Stimulated activated CD8-positive, alpha-beta memory T cell treated with anti-CD3 and anti-CD28 coated beads, Interleukin-2, amount 100 ng/mL, for 1 hour (primary cell): ENCODE data around the gene FTSJ1.

Source experiments
- DNase-seq, 2 donors: peaks; one replicate each; pipeline ENCODE4 v3.0.0-alpha.2; 2020; ENCODE audit warnings: low read depth in 2 of 2

Gene FTSJ1

DNA sequence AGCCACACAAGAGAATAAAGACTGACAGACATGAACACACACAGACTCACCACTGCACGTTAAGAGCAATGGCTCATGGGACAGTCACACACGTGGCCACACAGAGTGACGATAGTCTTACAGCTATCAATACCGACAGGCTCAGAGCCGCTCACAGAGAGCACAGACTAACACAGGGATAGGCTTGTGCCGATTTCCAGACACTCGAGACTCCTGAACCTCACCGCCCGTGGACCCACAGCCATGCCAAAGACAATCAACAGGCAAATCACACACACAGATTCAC lies 5.2 kb upstream of the FTSJ1 start:
- DNase-seq = no peak

DNA sequence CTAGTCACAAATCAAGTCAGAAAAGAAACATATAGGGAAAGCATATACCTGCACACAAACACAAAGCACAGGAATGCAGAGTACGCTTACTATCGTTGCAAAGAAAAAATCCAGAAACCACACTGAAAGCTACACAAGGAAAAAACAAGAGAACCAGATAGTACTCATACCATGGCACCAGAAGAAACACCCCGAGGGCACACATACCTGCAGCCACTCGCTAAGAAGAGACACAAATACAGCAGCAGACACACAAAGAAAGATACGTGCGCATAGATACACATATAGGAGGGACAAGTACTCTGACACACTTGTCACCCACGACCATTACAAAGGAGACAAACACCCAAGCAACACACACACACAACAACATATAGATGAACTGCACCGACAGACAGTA lies 4.5 kb upstream of the FTSJ1 start:
- no peak for DNase-seq

DNA sequence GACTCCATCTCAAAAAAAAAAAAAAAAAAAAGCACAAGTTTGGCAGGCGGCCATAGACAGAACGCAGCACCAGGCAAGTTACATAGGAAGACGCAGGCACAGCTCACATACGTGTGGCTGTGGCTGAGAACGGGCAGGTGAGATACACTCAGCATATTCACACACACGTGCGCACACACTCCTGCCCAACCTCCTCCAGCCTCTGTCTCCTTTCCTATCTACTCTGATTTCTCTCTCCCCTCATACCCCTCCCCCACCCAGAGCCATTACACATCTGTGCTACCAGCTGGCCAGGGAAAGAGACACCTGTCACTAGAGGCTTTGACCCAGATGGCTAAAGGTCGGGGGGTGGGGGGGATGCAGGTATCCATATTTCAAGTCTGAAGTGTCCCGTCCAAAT lies 3.8 kb upstream of the FTSJ1 start:
- DNase-seq = no peak

DNA sequence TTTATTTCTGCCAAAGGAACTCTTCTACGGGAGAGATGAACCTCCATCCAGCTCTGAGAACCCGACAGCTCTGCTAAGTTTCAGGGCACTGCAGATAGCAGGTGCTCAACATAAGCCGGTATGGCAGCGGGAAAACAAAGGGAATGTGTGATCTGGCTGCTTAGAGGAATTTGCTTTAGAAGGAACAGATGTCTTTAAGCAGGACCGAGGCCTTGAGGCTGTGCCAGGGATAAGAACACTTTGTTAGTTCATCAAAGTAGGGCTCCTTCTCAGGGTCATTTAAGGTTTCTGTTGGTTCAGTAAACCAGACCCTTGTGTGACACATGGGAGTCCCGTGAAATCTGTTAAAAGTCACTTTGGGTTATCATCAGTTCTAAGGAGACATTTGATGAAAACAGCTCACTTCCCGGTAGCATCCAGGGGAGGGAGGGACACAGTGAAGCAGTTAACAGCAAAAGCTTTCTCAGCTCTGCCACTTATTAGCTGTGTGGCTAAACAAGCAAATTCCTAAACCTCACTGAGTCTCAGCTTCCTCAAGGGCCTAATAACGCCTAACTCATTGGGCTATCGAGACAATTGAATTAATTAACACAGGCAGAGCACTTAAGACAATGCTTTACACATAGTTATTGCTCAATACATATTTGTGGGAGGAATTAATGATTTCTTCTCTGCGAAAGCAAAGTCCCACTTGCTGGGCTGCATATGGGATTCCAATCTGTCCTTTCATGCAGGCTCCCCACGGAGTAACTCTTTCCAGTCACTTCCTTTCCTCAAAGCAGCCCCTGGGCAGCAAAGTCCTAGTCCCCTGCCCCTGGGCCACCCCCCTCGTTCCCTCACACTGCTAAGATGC lies 2.9 kb upstream of the FTSJ1 start:
- no peak for DNase-seq

DNA sequence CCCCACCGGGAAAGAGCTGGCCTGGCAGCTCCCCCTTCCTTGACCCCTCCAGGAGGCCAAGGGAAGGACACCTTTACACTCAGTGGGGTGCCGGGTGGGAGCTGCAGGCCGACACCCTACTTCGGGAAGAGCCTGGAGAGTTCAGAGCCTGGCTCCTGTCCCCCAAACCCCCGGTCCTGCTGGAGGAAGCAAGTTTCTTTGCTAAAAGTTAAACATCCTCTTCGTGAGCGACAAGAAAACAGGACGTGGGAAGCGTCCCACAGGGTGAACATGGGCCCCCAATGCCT lies 2.4 kb upstream of the FTSJ1 start:
- DNase-seq = no peak

DNA sequence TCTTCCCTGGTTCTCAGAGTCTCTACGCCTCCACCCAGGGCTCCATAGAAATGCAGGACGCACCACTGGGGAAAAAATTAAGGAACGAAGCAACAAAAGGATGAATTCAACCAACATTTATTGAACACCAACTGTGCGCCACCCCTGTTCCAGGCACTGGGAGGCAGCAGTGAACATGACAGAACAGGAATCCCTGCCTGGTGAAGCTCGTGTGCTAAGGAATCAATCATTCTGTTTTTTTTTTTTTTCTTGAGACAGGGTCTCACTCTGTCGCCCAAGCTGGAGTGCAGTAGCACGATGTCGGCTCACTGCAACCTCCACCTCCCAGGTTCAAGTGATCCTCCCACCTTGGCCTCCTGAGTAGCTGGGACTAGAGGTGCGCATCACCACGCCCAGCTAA lies 1.9 kb upstream of the FTSJ1 start:
- DNase-seq = no peak

DNA sequence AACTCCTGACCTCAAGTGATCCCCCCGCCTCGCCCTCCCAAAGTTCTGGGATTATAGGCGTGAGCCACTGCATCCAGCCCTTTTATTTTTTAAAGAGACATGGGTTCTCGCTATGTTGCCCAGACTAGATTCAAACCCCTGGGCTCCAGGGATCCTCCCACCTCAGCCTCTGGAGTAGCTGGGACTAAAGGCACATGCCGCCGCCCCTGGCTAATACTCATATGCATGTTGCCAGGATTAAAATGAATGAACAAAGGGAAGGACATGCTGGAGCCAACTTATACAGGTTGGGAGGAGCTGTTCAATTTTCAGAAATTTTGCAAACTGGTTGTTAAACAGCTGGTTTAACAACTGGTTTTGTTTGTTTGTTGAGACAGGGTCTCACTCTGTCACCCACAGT lies 1.4 kb upstream of the FTSJ1 start:
- DNase-seq = no peak

DNA sequence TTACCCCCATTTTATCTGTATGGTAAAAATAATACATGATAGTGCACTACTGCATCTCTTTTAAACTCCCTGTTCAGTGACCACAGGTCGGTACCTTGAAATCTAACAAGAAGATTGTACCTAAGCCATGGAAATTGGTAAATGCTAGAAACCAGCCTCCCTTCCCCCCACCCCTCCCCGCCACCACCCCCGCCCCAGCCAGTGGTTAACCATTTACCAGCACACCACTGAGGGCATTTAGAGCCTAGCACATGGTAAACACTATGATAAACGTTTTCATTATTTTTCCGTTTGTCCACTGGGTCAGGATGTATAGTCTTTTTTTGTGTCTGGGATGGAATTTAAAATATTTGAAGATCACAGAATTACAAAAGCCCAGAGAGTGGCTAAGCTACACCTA lies 703 bp upstream of the FTSJ1 start:
- no peak for DNase-seq

DNA sequence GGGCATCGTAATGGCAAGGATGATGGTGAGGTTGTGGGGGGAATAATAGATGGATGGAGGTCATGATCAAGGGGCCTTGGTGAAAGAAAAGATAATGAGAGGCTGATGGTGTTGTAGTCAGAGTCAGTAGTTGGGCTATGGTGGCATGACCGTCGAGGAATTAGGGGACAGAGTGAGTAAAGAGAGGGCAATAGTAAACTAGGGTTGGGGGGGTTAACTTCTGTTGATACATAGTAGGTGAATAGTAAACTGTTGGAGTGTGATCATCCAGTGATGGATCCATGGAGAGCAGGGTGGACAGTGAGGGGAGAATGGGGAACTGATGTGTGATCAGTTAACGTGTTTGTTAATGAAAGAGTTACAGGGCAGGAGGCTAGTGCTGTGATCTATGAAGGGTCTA lies 920 bp downstream of the FTSJ1 start:
- DNase-seq = no peak

DNA sequence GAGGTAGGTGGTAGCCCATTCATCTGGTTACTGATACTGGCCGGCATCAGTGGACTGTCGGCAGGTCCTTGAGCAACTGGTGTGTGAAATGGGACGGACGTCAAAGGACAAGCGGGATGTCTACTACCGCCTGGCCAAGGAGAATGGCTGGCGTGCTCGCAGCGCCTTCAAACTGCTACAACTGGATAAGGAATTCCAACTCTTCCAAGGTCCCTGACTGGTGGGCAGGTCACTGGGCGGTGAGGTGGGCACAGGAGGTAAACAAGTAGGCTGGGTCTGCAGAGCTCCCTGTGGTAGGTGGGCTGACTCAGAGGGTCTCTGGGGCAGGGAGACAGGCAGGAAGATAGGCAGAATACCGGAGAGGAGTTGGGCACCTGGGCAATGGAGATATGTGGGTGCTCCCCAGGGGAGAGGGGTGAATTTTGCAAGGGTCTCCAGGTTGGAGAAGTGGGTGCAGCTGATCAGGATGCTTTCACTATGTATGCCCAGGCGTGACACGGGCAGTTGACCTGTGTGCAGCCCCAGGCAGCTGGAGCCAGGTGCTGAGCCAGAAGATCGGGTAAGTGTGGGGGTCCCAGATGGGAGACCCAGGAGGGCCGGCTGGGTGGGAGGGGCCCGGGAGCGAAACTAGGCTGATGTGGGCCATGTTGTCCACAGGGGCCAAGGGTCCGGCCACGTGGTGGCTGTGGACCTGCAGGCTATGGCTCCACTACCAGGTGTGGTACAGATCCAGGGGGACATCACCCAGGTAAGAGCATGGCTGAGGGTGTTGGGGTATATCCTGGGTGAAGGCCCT lies 2.2 kb downstream of the FTSJ1 start:
- DNase-seq = no peak

DNA sequence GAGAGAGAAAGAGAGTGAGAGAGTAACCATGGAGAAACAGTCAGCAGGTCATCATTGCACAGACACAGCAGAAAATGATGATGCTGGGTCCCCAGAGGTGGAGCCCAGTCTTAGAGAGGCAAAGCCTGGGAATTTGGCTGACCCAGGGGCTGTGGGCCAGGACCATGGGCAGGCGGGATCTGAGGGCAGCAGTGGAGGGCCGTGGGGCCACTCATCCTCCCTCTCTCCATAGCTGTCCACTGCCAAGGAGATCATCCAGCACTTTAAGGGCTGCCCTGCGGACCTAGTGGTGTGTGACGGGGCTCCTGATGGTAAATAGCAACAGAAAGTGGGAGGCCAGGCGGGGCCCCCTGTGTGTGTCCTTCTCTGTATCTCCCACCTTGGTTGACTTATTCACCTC lies 2.8 kb downstream of the FTSJ1 start:
- DNase-seq = no peak

DNA sequence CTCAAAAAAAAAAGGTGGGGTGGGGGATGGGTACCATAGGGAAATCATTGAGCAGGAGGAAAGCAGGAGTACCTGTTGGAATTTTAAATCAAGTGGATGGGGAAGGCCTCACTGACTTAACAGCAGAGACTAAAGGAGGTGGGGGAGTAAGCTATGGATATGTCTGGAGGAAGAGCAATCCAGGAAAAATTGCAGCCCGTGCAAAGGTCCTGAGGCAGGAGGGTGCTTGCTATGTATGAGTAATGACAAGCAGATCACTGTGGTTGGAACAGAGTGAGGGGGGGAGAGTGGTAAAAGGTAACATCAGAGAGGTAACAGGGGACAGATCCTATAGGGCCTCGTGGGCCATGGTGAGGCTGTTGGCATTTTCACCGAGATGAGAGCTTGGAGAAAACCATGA lies 4.1 kb downstream of the FTSJ1 start:
- no peak for DNase-seq

DNA sequence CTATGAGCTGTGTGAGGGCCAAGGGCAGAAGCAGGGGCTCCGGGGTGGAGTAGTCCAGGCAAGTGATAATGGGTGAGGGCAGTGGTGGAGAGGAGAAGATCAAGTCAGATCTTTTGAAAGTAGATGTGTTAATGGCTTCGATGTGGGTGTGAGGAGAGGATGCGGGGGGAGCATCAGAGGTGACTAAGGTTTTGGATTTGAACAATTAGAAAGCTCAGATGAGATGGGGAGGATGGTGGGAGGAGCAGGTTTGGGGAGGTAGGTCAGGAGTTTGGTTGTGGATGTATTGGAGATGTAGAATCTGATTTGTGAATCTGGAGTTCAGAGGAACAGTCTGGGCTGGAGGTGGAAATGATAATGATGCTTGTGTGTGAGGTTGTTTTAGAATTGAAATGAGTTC lies 4.6 kb downstream of the FTSJ1 start:
- DNase-seq = no peak

DNA sequence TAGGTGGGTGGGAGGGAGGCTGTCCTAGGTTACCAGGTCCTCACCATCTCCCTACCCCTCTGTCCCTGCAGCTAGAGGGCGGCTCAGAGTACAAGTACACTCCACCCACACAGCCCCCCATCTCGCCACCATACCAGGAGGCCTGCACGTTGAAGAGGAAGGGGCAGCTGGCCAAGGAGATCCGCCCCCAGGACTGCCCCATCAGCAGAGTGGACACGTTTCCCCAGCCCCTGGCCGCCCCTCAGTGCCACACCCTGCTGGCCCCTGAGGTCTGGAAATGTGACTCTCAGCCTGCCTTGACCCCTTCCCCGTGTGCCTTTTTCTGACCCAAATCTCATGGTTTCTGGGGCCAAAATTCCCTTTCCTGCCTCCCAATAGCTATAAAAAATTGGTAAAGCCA lies 6.5 kb downstream of the FTSJ1 start:
- DNase-seq = no peak

DNA sequence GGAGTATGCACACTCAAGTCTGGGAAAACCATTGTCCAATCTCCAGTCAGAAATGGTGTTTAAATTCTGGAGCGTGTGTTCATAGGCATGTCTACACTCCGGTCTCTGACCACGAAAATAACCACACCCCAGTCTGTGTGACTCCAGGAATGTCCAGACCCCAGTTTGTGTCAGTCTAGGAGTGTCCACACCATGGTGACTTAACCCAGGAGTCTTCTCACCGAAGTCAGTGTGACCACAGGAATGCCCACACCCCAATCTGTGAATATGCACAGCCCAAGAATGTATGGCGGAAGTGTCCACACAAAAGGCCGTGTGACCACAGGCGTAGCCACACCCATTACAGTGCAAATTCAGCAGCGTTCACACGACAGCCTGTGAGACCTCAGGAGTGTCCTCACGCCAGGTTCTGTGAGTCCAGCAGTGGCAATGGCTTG lies 11.4 kb downstream of the FTSJ1 start:
- no peak for DNase-seq

DNA sequence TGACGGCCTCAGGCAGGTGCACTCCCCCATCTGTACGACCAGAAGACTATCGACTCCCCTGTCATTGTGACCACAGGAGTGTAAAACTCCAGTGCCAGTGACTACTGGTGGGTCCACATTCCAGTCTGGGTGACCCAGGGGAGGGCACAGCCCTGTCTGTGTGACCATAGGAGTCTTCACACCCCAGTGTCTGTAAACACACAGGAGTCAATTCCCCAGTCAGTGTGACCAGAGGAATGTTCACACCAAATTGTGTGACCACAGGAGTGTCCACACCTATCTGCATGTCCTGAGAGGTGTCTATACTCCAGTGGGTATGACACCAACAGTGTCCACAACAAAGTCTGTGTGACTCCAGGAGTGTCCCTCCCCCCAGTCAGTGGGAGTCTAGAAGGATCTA lies 12.0 kb downstream of the FTSJ1 start:
- DNase-seq = no peak

DNA sequence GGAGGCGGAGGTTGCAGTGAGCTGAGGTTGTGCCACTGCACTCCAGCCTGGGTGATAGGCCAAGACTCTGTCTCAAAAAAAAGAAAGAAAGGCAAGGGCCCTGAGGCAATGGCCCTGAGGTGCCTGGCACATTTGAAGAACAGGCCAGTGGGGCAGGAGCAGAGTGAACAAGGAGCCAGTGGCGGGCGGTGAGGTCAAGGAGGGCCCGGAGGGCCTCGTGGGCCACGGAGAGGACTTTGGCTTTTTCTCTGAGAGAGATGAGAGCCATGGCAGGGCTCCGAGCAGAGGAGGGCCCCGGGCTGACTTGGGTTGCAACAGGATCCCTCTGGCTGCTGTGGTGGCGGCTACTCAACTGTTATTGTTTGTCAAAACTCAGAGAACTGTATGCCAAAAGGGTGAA lies 13.3 kb downstream of the FTSJ1 start:
- no peak for DNase-seq

DNA sequence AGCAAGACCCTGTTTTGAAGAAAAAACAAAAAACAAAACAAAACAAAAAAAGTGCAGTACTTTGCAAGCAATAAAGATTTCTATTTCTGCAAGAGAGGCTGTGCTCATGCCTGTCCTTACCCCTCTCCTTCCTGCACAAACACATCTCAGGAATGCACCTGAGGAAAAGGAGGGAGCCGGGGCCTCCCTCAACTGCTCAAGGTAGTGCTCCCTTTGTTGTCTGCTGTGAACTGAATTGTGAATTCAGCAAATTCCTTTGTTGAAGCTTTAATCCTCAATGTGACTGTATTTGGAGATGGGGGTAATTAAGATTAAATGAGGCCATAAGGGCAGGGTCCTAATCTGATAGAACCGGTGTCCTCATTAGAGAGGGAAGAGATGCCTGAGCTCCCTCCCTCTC lies 13.9 kb downstream of the FTSJ1 start:
- no peak for DNase-seq

DNA sequence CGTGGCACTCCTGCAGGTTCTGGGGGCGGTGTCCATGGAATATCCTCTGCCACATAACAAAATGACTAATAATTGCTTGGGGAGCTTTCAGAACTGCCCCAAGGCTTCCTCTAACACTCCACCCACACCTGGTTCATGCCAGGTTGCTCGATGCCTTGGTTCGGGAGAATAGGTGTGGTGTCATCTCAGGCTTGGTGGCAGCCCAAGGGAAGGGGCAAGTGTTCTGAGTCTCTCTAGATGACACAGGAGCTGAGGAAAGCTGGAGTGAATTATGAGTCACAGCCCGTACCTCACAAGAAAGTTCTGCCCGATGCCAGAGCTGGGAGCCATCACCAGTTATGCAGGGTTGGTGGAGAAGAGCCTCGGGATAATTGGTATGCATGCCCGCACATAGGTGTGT lies 14.7 kb downstream of the FTSJ1 start:
- no peak for DNase-seq

DNA sequence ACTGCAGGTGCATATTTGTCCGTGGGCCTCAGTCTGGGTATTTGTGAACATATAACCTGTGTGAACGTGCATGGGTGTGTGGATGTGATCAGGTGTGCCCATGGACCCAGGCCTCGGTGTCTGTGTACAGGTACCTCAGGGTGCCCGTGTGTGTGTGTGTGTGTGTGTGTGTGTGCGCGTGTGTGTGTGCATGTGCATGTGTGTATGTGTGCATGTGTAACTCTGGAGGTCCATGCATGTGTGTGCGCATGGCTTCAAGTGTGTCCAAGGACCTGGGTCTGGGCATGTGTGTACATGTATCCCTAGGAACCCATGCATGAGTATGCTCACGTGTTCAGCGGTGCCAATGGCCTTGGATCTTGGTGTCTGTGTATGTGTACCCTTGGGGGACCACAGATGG lies 15.8 kb downstream of the FTSJ1 start:
- DNase-seq = no peak

DNA sequence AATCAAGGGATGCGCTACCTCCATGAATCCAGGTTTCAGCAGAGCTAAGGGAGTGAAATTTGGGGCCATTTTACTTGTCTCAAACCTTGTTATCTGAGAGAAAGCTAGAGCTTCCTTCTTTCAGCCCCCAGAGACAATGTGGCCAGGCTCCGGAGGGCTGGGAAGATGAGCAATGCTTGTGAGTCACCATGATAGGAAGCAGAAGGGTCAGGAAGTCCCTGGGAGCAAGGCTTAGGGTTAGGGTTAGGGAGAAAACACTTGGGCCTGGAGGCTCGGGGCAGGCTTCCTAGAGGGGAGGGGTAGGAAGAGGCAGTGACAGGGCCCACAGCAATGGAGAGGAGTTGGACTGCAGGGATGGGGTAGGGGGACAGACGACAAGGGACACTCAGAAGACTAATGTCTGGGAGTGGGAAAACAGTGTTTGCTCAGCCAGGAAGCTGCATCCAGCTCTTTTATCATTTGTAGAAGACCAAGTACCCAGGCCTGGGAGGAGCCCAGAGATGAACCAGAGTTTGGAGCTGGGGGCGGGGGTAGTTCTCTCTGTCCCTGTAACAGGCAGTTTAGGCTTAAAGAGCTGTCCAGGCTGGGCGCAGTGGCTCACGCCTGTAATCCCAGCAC lies 16.4 kb downstream of the FTSJ1 start:
- no peak for DNase-seq

DNA sequence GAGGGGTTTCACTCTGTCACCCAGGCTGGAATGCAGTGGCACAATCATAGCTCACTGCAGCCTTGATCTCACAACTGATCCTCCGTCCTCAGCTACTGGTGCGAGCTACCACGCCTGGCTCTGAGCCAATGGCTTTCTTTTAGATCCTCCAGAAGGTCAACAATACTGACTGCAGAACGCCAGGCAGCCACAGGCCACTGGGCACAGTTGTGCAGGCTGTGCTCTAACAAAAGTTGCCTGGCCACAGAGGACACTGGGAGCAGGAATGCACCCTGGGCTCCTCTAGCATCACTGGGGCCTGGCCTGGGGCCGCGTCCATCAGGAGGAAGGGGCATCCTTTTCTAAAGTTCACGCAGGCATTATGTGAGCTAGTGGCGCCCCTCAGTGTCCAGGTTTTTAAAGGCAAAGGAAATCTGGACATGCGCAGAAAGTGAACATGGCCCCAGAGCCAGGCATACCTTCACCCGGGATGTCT lies 17.9 kb downstream of the FTSJ1 start:
- no peak for DNase-seq

DNA sequence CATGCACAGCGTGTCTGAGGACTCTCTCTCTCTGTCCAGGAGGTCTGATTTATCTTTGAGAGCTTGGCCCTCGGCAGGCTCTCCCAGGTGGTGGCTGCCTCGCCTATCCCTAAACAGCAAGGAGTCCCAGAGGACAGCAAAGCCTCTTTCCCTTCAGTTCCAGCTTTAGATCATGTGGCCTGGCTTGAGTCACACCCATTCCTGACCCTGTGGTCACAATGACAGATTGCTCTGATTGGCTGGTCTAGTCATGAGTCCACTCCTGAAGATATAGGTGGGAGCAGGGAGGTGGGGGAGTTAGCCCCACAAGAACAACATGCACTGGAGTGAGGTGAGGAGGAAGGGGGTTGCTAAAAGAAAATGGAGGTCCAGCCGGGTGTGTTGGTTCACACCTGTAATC lies 20.7 kb downstream of the FTSJ1 start:
- DNase-seq = no peak
